Measurements from ENCODE around the gene PIM3. TPM values are rescaled to one million over a fixed set of nuclear protein-coding genes. Genes with fewer than 3 reads are reported as not detected.
A peak's percentile ranks its signal among the peaks of the same experiment; 100 is the strongest.

PIM3 gene
- total and polyA plus RNA-seq, 4 donors, result 12.9 to 27.9 (median 23.1) TPM

GRCh38 chr22:49918911-49919881, 41.4 kb upstream of the PIM3 start:
- no peak for DNase-seq (ENCODE audit: low read depth in 4 of 6, low spot score in 6 of 6)

GRCh38 chr22:49920859-49921258, 39.7 kb upstream of the PIM3 start:
- WGBS (ENCODE audit: insufficient coverage), result 90% methylated on average over 15 of the region's 18 CpGs
- Histone ChIP-seq H3K27ac (ENCODE audit: low read depth, low read length) (no peak overlapping the region), H3K27me3 (ENCODE audit: control insufficient read depth, insufficient read depth, low read length) (no peaks in the 10 kb centered on the region), H3K36me3 (ENCODE audit: control insufficient read depth, insufficient read depth, low read length) (peaks cover 60% of the 10 kb centered on the region), H3K9me3 (ENCODE audit: control insufficient read depth, insufficient read depth, low read length) (no peaks in the 10 kb centered on the region), H3K4me1 (ENCODE audit: control insufficient read depth, insufficient read depth, low read length) (peaks cover 24% of the 10 kb centered on the region), H3K4me3 (ENCODE audit: low read depth, low read length) (no peak overlapping the region)
- DNase-seq (ENCODE audit: low read depth in 4 of 6, low spot score in 6 of 6), result no peak

More at GRCh38 chr22:49918911-49919881, 41.4 kb upstream of the PIM3 start:
- no peaks in the 10 kb centered on the region for H3K27me3 ChIP-seq (ENCODE audit: control insufficient read depth, insufficient read depth, low read length)
- H3K9me3 ChIP-seq (ENCODE audit: control insufficient read depth, insufficient read depth, low read length), result no peaks in the 10 kb centered on the region
- peaks cover 60% of the 10 kb centered on the region for H3K36me3 ChIP-seq (ENCODE audit: control insufficient read depth, insufficient read depth, low read length)
- H3K4me1 ChIP-seq (ENCODE audit: control insufficient read depth, insufficient read depth, low read length), result peaks cover 24% of the 10 kb centered on the region
- WGBS (ENCODE audit: insufficient coverage), result 38% methylated on average over 47 of the region's 47 CpGs
- H3K4me3 ChIP-seq (ENCODE audit: low read depth, low read length), result peak overlapping the region; percentile 45
- no peak overlapping the region for H3K27ac ChIP-seq (ENCODE audit: low read depth, low read length)

GRCh38 chr22:49921508-49922278, 38.9 kb upstream of the PIM3 start:
- Histone ChIP-seq H3K9me3 (ENCODE audit: control insufficient read depth, insufficient read depth, low read length) (no peaks in the 10 kb centered on the region), H3K27ac (ENCODE audit: low read depth, low read length) (no peak overlapping the region), H3K4me3 (ENCODE audit: low read depth, low read length) (no peak overlapping the region), H3K36me3 (ENCODE audit: control insufficient read depth, insufficient read depth, low read length) (peaks cover 61% of the 10 kb centered on the region), H3K4me1 (ENCODE audit: control insufficient read depth, insufficient read depth, low read length) (peaks cover 22% of the 10 kb centered on the region), H3K27me3 (ENCODE audit: control insufficient read depth, insufficient read depth, low read length) (no peaks in the 10 kb centered on the region)
- no peak for DNase-seq (ENCODE audit: low read depth in 4 of 6, low spot score in 6 of 6)
- 91% methylated on average over 35 of the region's 35 CpGs for WGBS (ENCODE audit: insufficient coverage)

GRCh38 chr22:49922484-49922883, 38.1 kb upstream of the PIM3 start:
- WGBS (ENCODE audit: insufficient coverage), result 93% methylated on average over 3 of the region's 22 CpGs
- Histone ChIP-seq H3K27me3 (ENCODE audit: control insufficient read depth, insufficient read depth, low read length) (no peaks in the 10 kb centered on the region), H3K9me3 (ENCODE audit: control insufficient read depth, insufficient read depth, low read length) (no peaks in the 10 kb centered on the region), H3K27ac (ENCODE audit: low read depth, low read length) (no peak overlapping the region), H3K36me3 (ENCODE audit: control insufficient read depth, insufficient read depth, low read length) (peaks cover 63% of the 10 kb centered on the region), H3K4me1 (ENCODE audit: control insufficient read depth, insufficient read depth, low read length) (peaks cover 14% of the 10 kb centered on the region), H3K4me3 (ENCODE audit: low read depth, low read length) (no peak overlapping the region)
- no peak for DNase-seq (ENCODE audit: low read depth in 4 of 6, low spot score in 6 of 6)

- Histone ChIP-seq H3K4me1 (ENCODE audit: control insufficient read depth, insufficient read depth, low read length) (peaks cover 10% of the 10 kb centered on the region), H3K27me3 (ENCODE audit: control insufficient read depth, insufficient read depth, low read length) (no peaks in the 10 kb centered on the region), H3K4me3 (ENCODE audit: low read depth, low read length) (no peak overlapping the region), H3K9me3 (ENCODE audit: control insufficient read depth, insufficient read depth, low read length) (no peaks in the 10 kb centered on the region), H3K36me3 (ENCODE audit: control insufficient read depth, insufficient read depth, low read length) (peaks cover 68% of the 10 kb centered on the region), H3K27ac (ENCODE audit: low read depth, low read length) (no peak overlapping the region)
- WGBS (ENCODE audit: insufficient coverage), result 92% methylated on average over 21 of the region's 25 CpGs
- no peak for DNase-seq (ENCODE audit: low read depth in 4 of 6, low spot score in 6 of 6)
Observed at GRCh38 chr22:49922926-49923325, 37.6 kb upstream of the PIM3 start.

- Histone ChIP-seq H3K9me3 (ENCODE audit: control insufficient read depth, insufficient read depth, low read length) (no peaks in the 10 kb centered on the region), H3K27me3 (ENCODE audit: control insufficient read depth, insufficient read depth, low read length) (no peaks in the 10 kb centered on the region), H3K27ac (ENCODE audit: low read depth, low read length) (no peak overlapping the region), H3K4me1 (ENCODE audit: control insufficient read depth, insufficient read depth, low read length) (peaks cover 10% of the 10 kb centered on the region), H3K4me3 (ENCODE audit: low read depth, low read length) (no peak overlapping the region), H3K36me3 (ENCODE audit: control insufficient read depth, insufficient read depth, low read length) (peaks cover 71% of the 10 kb centered on the region)
- no peak for DNase-seq (ENCODE audit: low read depth in 4 of 6, low spot score in 6 of 6)
- WGBS (ENCODE audit: insufficient coverage), result 66% methylated on average over 12 of the region's 16 CpGs
Observed at GRCh38 chr22:49923445-49923844, 37.1 kb upstream of the PIM3 start.

GRCh38 chr22:49924113-49924833, 36.3 kb upstream of the PIM3 start:
- WGBS (ENCODE audit: insufficient coverage), result 91% methylated on average over 31 of the region's 31 CpGs
- Histone ChIP-seq H3K27me3 (ENCODE audit: control insufficient read depth, insufficient read depth, low read length) (peaks cover 4% of the 10 kb centered on the region), H3K27ac (ENCODE audit: low read depth, low read length) (no peak overlapping the region), H3K9me3 (ENCODE audit: control insufficient read depth, insufficient read depth, low read length) (no peaks in the 10 kb centered on the region), H3K36me3 (ENCODE audit: control insufficient read depth, insufficient read depth, low read length) (peaks cover 71% of the 10 kb centered on the region), H3K4me1 (ENCODE audit: control insufficient read depth, insufficient read depth, low read length) (peaks cover 12% of the 10 kb centered on the region), H3K4me3 (ENCODE audit: low read depth, low read length) (no peak overlapping the region)
- DNase-seq (ENCODE audit: low read depth in 4 of 6, low spot score in 6 of 6), result no peak

- no peak for DNase-seq (ENCODE audit: low read depth in 4 of 6, low spot score in 6 of 6)
- Histone ChIP-seq H3K36me3 (ENCODE audit: control insufficient read depth, insufficient read depth, low read length) (peaks cover 64% of the 10 kb centered on the region), H3K27ac (ENCODE audit: low read depth, low read length) (no peak overlapping the region), H3K4me3 (ENCODE audit: low read depth, low read length) (no peak overlapping the region), H3K4me1 (ENCODE audit: control insufficient read depth, insufficient read depth, low read length) (peaks cover 15% of the 10 kb centered on the region), H3K9me3 (ENCODE audit: control insufficient read depth, insufficient read depth, low read length) (no peaks in the 10 kb centered on the region), H3K27me3 (ENCODE audit: control insufficient read depth, insufficient read depth, low read length) (peaks cover 7% of the 10 kb centered on the region)
- WGBS (ENCODE audit: insufficient coverage), result 87% methylated on average over 24 of the region's 24 CpGs
Observed at GRCh38 chr22:49925525-49926128, 34.9 kb upstream of the PIM3 start.

- Histone ChIP-seq H3K27me3 (ENCODE audit: control insufficient read depth, insufficient read depth, low read length) (peaks cover 7% of the 10 kb centered on the region), H3K9me3 (ENCODE audit: control insufficient read depth, insufficient read depth, low read length) (no peaks in the 10 kb centered on the region), H3K27ac (ENCODE audit: low read depth, low read length) (no peak overlapping the region), H3K4me3 (ENCODE audit: low read depth, low read length) (no peak overlapping the region), H3K4me1 (ENCODE audit: control insufficient read depth, insufficient read depth, low read length) (peaks cover 21% of the 10 kb centered on the region), H3K36me3 (ENCODE audit: control insufficient read depth, insufficient read depth, low read length) (peaks cover 51% of the 10 kb centered on the region)
- no peak for DNase-seq (ENCODE audit: low read depth in 4 of 6, low spot score in 6 of 6)
- 49% methylated on average over 18 of the region's 18 CpGs for WGBS (ENCODE audit: insufficient coverage)
Observed at GRCh38 chr22:49926916-49927315, 33.7 kb upstream of the PIM3 start.

Measured in spinal cord (tissue), 10 donors.